ENCODE data around the gene PHLDB2. TPM values are rescaled to one million over a fixed set of nuclear protein-coding genes. Genes with fewer than 3 reads are reported as not detected.

Gene PHLDB2
- total RNA-seq, 1 experiment from 2014 or later, result 13.2 TPM

- H3K27me3 ChIP-seq (ENCODE audit: insufficient read depth, low read length), result no peaks in the 10 kb centered on the region
- TF ChIP-seq CTCF (conservative IDR thresholded peaks at IDR 0.05), result no peak
- no peaks in the 10 kb centered on the region for H3K4me1 Mint-ChIP-seq
- no peak overlapping the region for H3K4me3 Mint-ChIP-seq
- H4K91ac ChIP-seq (ENCODE audit: insufficient read length, low read depth, low read length), result no peak overlapping the region
- H4K20me1 ChIP-seq (ENCODE audit: control insufficient read depth, insufficient read depth, insufficient read length), result no peaks in the 10 kb centered on the region
- H3K4me2 ChIP-seq (ENCODE audit: insufficient read depth, insufficient read length, low read length), result no peak overlapping the region
- H3K79me2 ChIP-seq (ENCODE audit: insufficient read depth, low read length), result no peaks in the 10 kb centered on the region
- H3T11ph ChIP-seq (ENCODE audit: low read length), result no peak overlapping the region
- no peak overlapping the region for H4K5ac ChIP-seq (ENCODE audit: insufficient read length, low read depth, low read length)
- H3K14ac ChIP-seq (ENCODE audit: insufficient read depth, low read length), result no peak overlapping the region
- no peak overlapping the region for H3K4ac ChIP-seq (ENCODE audit: low read depth, low read length)
- no peaks in the 10 kb centered on the region for H3K23me2 ChIP-seq (ENCODE audit: insufficient read length, low read depth, low read length, poor library complexity, severe bottlenecking)
- no peak overlapping the region for H3K56ac ChIP-seq (ENCODE audit: insufficient read length, low read depth, low read length)
- H2BK15ac ChIP-seq (ENCODE audit: low read depth, low read length), result no peak overlapping the region
- H3K18ac ChIP-seq (ENCODE audit: insufficient read length, low read depth, low read length), result no peak overlapping the region
- H2AFZ ChIP-seq (ENCODE audit: low read length), result no peak overlapping the region
- H2BK120ac ChIP-seq (ENCODE audit: low read depth, low read length, poor library complexity, severe bottlenecking), result no peak overlapping the region
- no peak overlapping the region for H3K23ac ChIP-seq (ENCODE audit: insufficient read length, low read depth, low read length)
- H3K27ac Mint-ChIP-seq, result no peak overlapping the region
- no peak overlapping the region for H4K8ac ChIP-seq (replicated peaks; ENCODE audit: insufficient read length, low read depth, low read length)
- no peak overlapping the region for H3K27ac ChIP-seq (ENCODE audit: insufficient read length, low read depth, low read length)
- H3K4me1 ChIP-seq (ENCODE audit: insufficient read depth, low read length), result no peaks in the 10 kb centered on the region
- no peak overlapping the region for H3K9ac ChIP-seq (ENCODE audit: extremely low read depth, insufficient read length, low read length)
- no peaks in the 10 kb centered on the region for H3K9me3 ChIP-seq (ENCODE audit: control insufficient read depth, low read depth, low read length)
- DNase-seq, result no peak
- H2BK20ac ChIP-seq (ENCODE audit: low read depth, low read length, poor library complexity, severe bottlenecking), result no peak overlapping the region
- H3K9me3 Mint-ChIP-seq, result peaks cover 6 to 12% of the 10 kb centered on the region in 2 experiments
- no peak overlapping the region for H2BK12ac ChIP-seq (ENCODE audit: insufficient read length, low read depth, low read length)
- H3K36me3 Mint-ChIP-seq (ENCODE audit: insufficient read depth in 1 of 3, low read depth in 3 of 3), result peaks cover 0 to 9% (median 4%) of the 10 kb centered on the region in 3 experiments; a peak in 5 of 7 replicates
- no peaks in the 10 kb centered on the region for H3K79me1 ChIP-seq (ENCODE audit: insufficient read depth, low read depth, low read length, poor library complexity, severe bottlenecking)
- no peaks in the 10 kb centered on the region for H3K27me3 Mint-ChIP-seq (ENCODE audit: low read depth)
- H2BK5ac ChIP-seq (ENCODE audit: insufficient read length, low read length), result no peak overlapping the region
- H2AK5ac ChIP-seq (ENCODE audit: insufficient read length, low read length), result no peak overlapping the region
These were observed 48.2 kb upstream of the PHLDB2 start for GRCh38 chr3:111810909-111811308.

All from H9 (cell line).